ENCODE measurements around the gene LPAR1.
A peak's percentile ranks its signal among the peaks of the same experiment; 100 is the strongest.

LPAR1 gene

GRCh38 chr9:110950041-110950645, 88.1 kb downstream of the LPAR1 start:
- DNase-seq = peak; percentile 81

GRCh38 chr9:110949081-110949480, 89.2 kb downstream of the LPAR1 start:
- DNase-seq = no peak

GRCh38 chr9:110947491-110948044, 90.7 kb downstream of the LPAR1 start:
- DNase-seq = no peak

- peak; percentile 90 for DNase-seq
These were observed 95.7 kb downstream of the LPAR1 start for GRCh38 chr9:110942522-110942921.

- DNase-seq = no peak
These were observed 97.2 kb downstream of the LPAR1 start for GRCh38 chr9:110940951-110941557.

GRCh38 chr9:110939573-110939972, 98.7 kb downstream of the LPAR1 start:
- DNase-seq = no peak

- no peak for DNase-seq
These were observed 99.2 kb downstream of the LPAR1 start for GRCh38 chr9:110939047-110939446.

GRCh38 chr9:110938242-110938641, 100.0 kb downstream of the LPAR1 start:
- no peak for DNase-seq

GRCh38 chr9:110936719-110937452, 101.4 kb downstream of the LPAR1 start:
- peak; percentile 87 for DNase-seq

- DNase-seq = no peak
These were observed 102.0 kb downstream of the LPAR1 start for GRCh38 chr9:110936237-110936636.

- no peak for DNase-seq
These were observed 102.4 kb downstream of the LPAR1 start for GRCh38 chr9:110935829-110936228.

- no peak for DNase-seq
These were observed 104.8 kb downstream of the LPAR1 start for GRCh38 chr9:110933350-110934001.

GRCh38 chr9:110932863-110933262, 105.4 kb downstream of the LPAR1 start:
- DNase-seq = peak; percentile 53

- no peak for DNase-seq
These were observed 109.7 kb downstream of the LPAR1 start for GRCh38 chr9:110928599-110928998.

GRCh38 chr9:110926828-110927487, 111.3 kb downstream of the LPAR1 start:
- no peak for DNase-seq

GRCh38 chr9:110923601-110924000, 114.7 kb downstream of the LPAR1 start:
- no peak for DNase-seq

GRCh38 chr9:110922145-110922544, 116.1 kb downstream of the LPAR1 start:
- peak; percentile 69 for DNase-seq

- no peak for DNase-seq
These were observed 116.6 kb downstream of the LPAR1 start for GRCh38 chr9:110921705-110922104.

GRCh38 chr9:110919609-110920008, 118.7 kb downstream of the LPAR1 start:
- peak; percentile 86 for DNase-seq

GRCh38 chr9:110919050-110919435, 119.2 kb downstream of the LPAR1 start:
- DNase-seq = no peak

- DNase-seq = peak; percentile 84
These were observed 119.8 kb downstream of the LPAR1 start for GRCh38 chr9:110918316-110919049.

- peak; percentile 28 for DNase-seq
These were observed 121.9 kb downstream of the LPAR1 start for GRCh38 chr9:110916403-110916802.
